GM12878 (cell line): ENCODE results near the gene TCIRG1. TPM values are rescaled to one million over a fixed set of nuclear protein-coding genes. Genes with fewer than 3 reads are reported as not detected.

Source experiments
- BCLAF1 ChIP-seq: fragments of 450-650 bp; IDR thresholded peaks from 2 replicates; pipeline ENCODE4 v1.6.1; 2017; ENCODE audit warnings: antibody characterized with exemption, mild to moderate bottlenecking, moderate library complexity
- E2F8 ChIP-seq: fragments of 450-650 bp; IDR thresholded peaks from 2 replicates; pipeline ENCODE4 v1.6.1; 2018; ENCODE audit warnings: mild to moderate bottlenecking, low read depth, moderate library complexity; ENCODE audit not compliant: partially characterized antibody
- GATAD2B ChIP-seq: fragments of 450-650 bp; conservative IDR thresholded peaks from 2 replicates; pipeline ENCODE4 v1.6.1; 2017; ENCODE audit warnings: low read depth, mild to moderate bottlenecking, moderate library complexity
- IKZF1 ChIP-seq: fragments of 450-650 bp; conservative IDR thresholded peaks from 2 replicates; pipeline ENCODE4 v1.6.1; 2017; ENCODE audit warnings: antibody characterized with exemption, mild to moderate bottlenecking
- NFYB ChIP-seq: IDR thresholded peaks from 2 replicates; pipeline ENCODE4 v1.6.1; 2011; ENCODE audit warnings: low read depth, mild to moderate bottlenecking, low read length, improper control_type of control experiment, moderate library complexity; ENCODE audit not compliant: insufficient read depth
- POLR2A ChIP-seq: IDR thresholded peaks from 2 replicates; pipeline ENCODE4 v1.6.1; 2011; ENCODE audit warnings: low read depth, mild to moderate bottlenecking, low read length
- POLR2AphosphoS5 ChIP-seq: IDR thresholded peaks from 2 replicates; pipeline ENCODE4 v1.6.1; 2011; ENCODE audit warnings: mild to moderate bottlenecking, low read length, inconsistent platforms
- SPI1 ChIP-seq: IDR thresholded peaks from 2 replicates; pipeline ENCODE4 v1.6.1; 2011; ENCODE audit warnings: low read depth, mild to moderate bottlenecking, low read length, moderate library complexity, borderline replicate concordance; ENCODE audit not compliant: insufficient read depth
- ZNF24 ChIP-seq: fragments of 450-650 bp; IDR thresholded peaks from 2 replicates; pipeline ENCODE4 v1.6.1; 2017; ENCODE audit warnings: antibody characterized with exemption, mild to moderate bottlenecking
- ZNF687 ChIP-seq: fragments of 450-650 bp; IDR thresholded peaks from 2 replicates; pipeline ENCODE4 v1.6.1; 2017; ENCODE audit warnings: mild to moderate bottlenecking, moderate library complexity
- polyA plus RNA-seq, 11 experiments: library from polyadenylated mRNA; depleted of rRNA in 4 of 11; unstranded in 6 of 11; stranded (reverse) in 5 of 11; fragments of >200 nt; fragmentation: Nextera tagmentation in 4 of 11; fragmentation: Illumina TruSeq in 1 of 11; extraction: Ambion mirVana in 4 of 11; extraction: Trizol in 1 of 11; gene quantifications; 1 replicate in 1 of 11; 2 replicates in 10 of 11; pipeline versions ENCODE4 v1.2.1 to v1.2.3, GENCODE V29; 2011 to 2016; ENCODE audit warnings: inconsistent platforms in 2 of 11, missing spikeins in 2 of 11, low read depth in 1 of 11
- total RNA-seq, 4 experiments: library from RNA; depleted of rRNA in 3 of 4; stranded (reverse); fragments of >200 nt in 3 of 4; fragmentation: Illumina TruSeq in 1 of 4; extraction: Trizol in 1 of 4; gene quantifications; 2 replicates each; pipeline versions ENCODE4 v1.2.1 to v1.2.3, GENCODE V29; 2013 to 2021

Gene TCIRG1
- total and polyA plus RNA-seq, 10 of the 15 experiments (the other 5 are each of a cell fraction or from before 2014, with no cell fraction given), result 0.76 to 218 (median 87.4) TPM

- TF ChIP-seq ZNF687 (no peak), POLR2AphosphoS5 (no peak), E2F8 (no peak), ZNF24 (no peak), BCLAF1 (no peak), IKZF1 (no peak), POLR2A (no peak), NFYB (no peak), SPI1 (no peak), GATAD2B (no peak)
Observed at GRCh38 chr11:68081691-68082090, 42.9 kb downstream of the TCIRG1 start (continued).
